K562 (cell line): ENCODE results near the gene TIMM17A. TPM values are rescaled to one million over a fixed set of nuclear protein-coding genes. Genes with fewer than 3 reads are reported as not detected.

Experiments used
- BRF1 ChIP-seq: IDR thresholded peaks from 3 replicates; pipeline ENCODE4 v1.6.1; 2011; ENCODE audit warnings: borderline replicate concordance, mild to moderate bottlenecking; ENCODE audit not compliant: insufficient read length; ENCODE audit errors: extremely low read depth
- CBFA2T2 ChIP-seq: fragments of 450-650 bp; conservative IDR thresholded peaks from 2 replicates; pipeline ENCODE4 v1.6.1; 2017; ENCODE audit warnings: mild to moderate bottlenecking
- DLX4 ChIP-seq: fragments of 250-450 bp; sonication (Bioruptor Pico); IDR thresholded peaks from 2 replicates; pipeline ENCODE4 v1.6.1; 2021; ENCODE audit warnings: mild to moderate bottlenecking
- E2F3 ChIP-seq: fragments of 250-450 bp; sonication (Bioruptor Pico); IDR thresholded peaks from 2 replicates; pipeline ENCODE4 v1.4.0; 2020; ENCODE audit warnings: mild to moderate bottlenecking
- HNRNPL ChIP-seq: fragments of 200-400 bp; formaldehyde crosslinking; IDR thresholded peaks from 2 replicates; pipeline ENCODE4 v1.6.1; 2017; ENCODE audit warnings: low read depth, mild to moderate bottlenecking, low read length
- L3MBTL2 ChIP-seq: fragments of 450-650 bp; IDR thresholded peaks from 2 replicates; pipeline ENCODE4 v1.6.1; 2016; ENCODE audit warnings: mild to moderate bottlenecking, moderate library complexity
- MTA3 ChIP-seq: fragments of 450-650 bp; formaldehyde crosslinking; IDR thresholded peaks from 2 replicates; pipeline ENCODE4 v1.6.1; 2017; ENCODE audit warnings: mild to moderate bottlenecking, borderline replicate concordance
- NCOA1 ChIP-seq: fragments of 450-650 bp; IDR thresholded peaks from 2 replicates; pipeline ENCODE4 v1.6.1; 2016; ENCODE audit warnings: low read depth
- NFXL1 ChIP-seq: fragments of 450-650 bp; formaldehyde crosslinking; IDR thresholded peaks from 2 replicates; pipeline ENCODE4 v1.4.0; 2021; ENCODE audit warnings: mild to moderate bottlenecking
- NR2C2 ChIP-seq, 2 experiments: fragments of 200-800 bp in 1 of 2; sonication (Bioruptor generic) in 1 of 2; sonication (generic) in 1 of 2; formaldehyde crosslinking in 1 of 2; IDR thresholded peaks; 2 replicates each; pipeline versions ENCODE4 v1.6.1 to v1.8.0; 2016 to 2022; ENCODE audit warnings: mild to moderate bottlenecking in 1 of 2, missing compliant biosample characterization in 1 of 2, missing genetic modification characterization in 1 of 2, missing genetic modification reagents in 1 of 2
- SAFB2 ChIP-seq: fragments of 200-400 bp; formaldehyde crosslinking; IDR thresholded peaks from 2 replicates; pipeline ENCODE4 v1.6.1; 2018; ENCODE audit warnings: borderline replicate concordance, low read length, low read depth, moderate library complexity; ENCODE audit not compliant: severe bottlenecking
- TAF1 ChIP-seq: IDR thresholded peaks from 2 replicates; pipeline ENCODE4 v1.6.1; 2011; ENCODE audit warnings: mild to moderate bottlenecking, low read length, moderate library complexity; ENCODE audit not compliant: insufficient read depth, control insufficient read depth, severe bottlenecking; ENCODE audit errors: extremely low read depth
- TEAD4 ChIP-seq, 2 experiments: sonication (generic) in 1 of 2; formaldehyde crosslinking in 1 of 2; IDR thresholded peaks; 2 replicates each; pipeline versions ENCODE4 v1.6.1 to v1.8.0; 2012 to 2022; ENCODE audit warnings: borderline replicate concordance in 1 of 2, inconsistent platforms in 1 of 2, low read length in 1 of 2, mild to moderate bottlenecking in 1 of 2, missing genetic modification reagents in 1 of 2
- UBTF ChIP-seq, 2 experiments: IDR thresholded peaks; 2 replicates each; pipeline ENCODE4 v1.6.1; 2012; ENCODE audit warnings: improper control_type of control experiment in 2 of 2, low read depth in 2 of 2, low read length in 2 of 2, borderline replicate concordance in 1 of 2
- ZBTB26 ChIP-seq: fragments of 450-650 bp; formaldehyde crosslinking; IDR thresholded peaks from 2 replicates; pipeline ENCODE4 v1.4.0; 2022; ENCODE audit warnings: missing genetic modification characterization
- ZNF311 ChIP-seq: fragments of 250-450 bp; sonication (Bioruptor Pico); IDR thresholded peaks from 2 replicates; pipeline ENCODE4 v1.4.0; 2020; ENCODE audit warnings: mild to moderate bottlenecking, moderate library complexity
- ZNF316 ChIP-seq: fragments of 450-650 bp; IDR thresholded peaks from 2 replicates; pipeline ENCODE4 v1.6.1; 2016
- ZNF740 ChIP-seq, 3 experiments: fragments of 200-800 bp in 1 of 3; sonication (Bioruptor generic) in 1 of 3; sonication (generic) in 1 of 3; formaldehyde crosslinking in 1 of 3; IDR thresholded peaks; 2 replicates each; pipeline versions ENCODE4 v1.6.1 to v1.8.0; 2016 to 2022; ENCODE audit warnings: mild to moderate bottlenecking in 2 of 3, missing compliant biosample characterization in 2 of 3, missing genetic modification characterization in 2 of 3, missing genetic modification reagents in 1 of 3
- polyA plus RNA-seq, 8 experiments: library from polyadenylated mRNA; depleted of rRNA in 4 of 8; stranded (reverse) in 5 of 8; unstranded in 3 of 8; fragments of >200 nt; fragmentation: Nextera tagmentation in 2 of 8; fragmentation: Illumina TruSeq in 1 of 8; extraction: Ambion mirVana in 2 of 8; extraction: Trizol in 1 of 8; gene quantifications; 2 replicates each; pipeline versions ENCODE4 v1.2.1 to v1.2.3, GENCODE V29; 2011 to 2014; ENCODE audit warnings: inconsistent platforms in 1 of 8, missing spikeins in 1 of 8
- total RNA-seq, 7 experiments: library from RNA; depleted of rRNA in 6 of 7; stranded (reverse); fragments of >200 nt in 6 of 7; fragmentation: Illumina TruSeq in 2 of 7; extraction: Trizol in 2 of 7; gene quantifications; 2 replicates each; pipeline versions ENCODE4 v1.2.1 to v1.2.3, GENCODE V29; 2011 to 2021; ENCODE audit warnings: low replicate concordance in 1 of 7

Gene TIMM17A
- total and polyA plus RNA-seq, 9 of the 15 experiments (the other 6 are each of a cell fraction or from before 2014, with no cell fraction given): 116 to 744 (median 180) TPM

GRCh38 chr1:202018468-202019234 is 63.3 kb downstream of the TIMM17A start (continued):
- TF ChIP-seq ZNF311 (CRISPR knock-in tag) (no peak), L3MBTL2 (peak; percentile 50; the same call in 1 of the 2 replicates), TAF1 (peak; percentile 42), CBFA2T2 (peak; percentile 77), ZBTB26 (CRISPR knock-in tag) (0 out of 2 replicates have a peak, but pooled peaks have one; percentile 85), DLX4 (no peak), NR2C2 (CRISPR knock-in tag; IDR thresholded peaks at IDR 0.05) (peak; percentile 35; the same call in 1 of the 2 replicates), NR2C2 (tag; IDR thresholded peaks at IDR 0.05) (peak; percentile 93), ZNF740 (CRISPR knock-in tag; IDR thresholded peaks at IDR 0.05) (peak; percentile 11; the same call in 1 of the 2 replicates), ZNF740 (tag; IDR thresholded peaks at IDR 0.05) (peak in 1 of 2 experiments; percentile 1; a peak in 1 of 4 replicates), HNRNPL (no peak), ZNF316 (0 out of 2 replicates have a peak, but pooled peaks have one; percentile 2), NCOA1 (peak; percentile 83), TEAD4 (IDR thresholded peaks at IDR 0.05; ENCODE audit: low read length) (peak; percentile 73), TEAD4 (CRISPR knock-in tag; IDR thresholded peaks at IDR 0.05; ENCODE audit: borderline replicate concordance) (no peak), NFXL1 (CRISPR knock-in tag) (no peak), UBTF (IDR thresholded peaks at IDR 0.05; ENCODE audit: borderline replicate concordance in 1 of 2, low read depth in 2 of 2, low read length in 2 of 2) (no peak), E2F3 (CRISPR knock-in tag) (no peak), SAFB2 (no peak), BRF1 (no peak), MTA3 (peak; percentile 86; the same call in 1 of the 2 replicates)
